ENCODE measurements around the gene ISG15.
A peak's percentile ranks its signal among the peaks of the same experiment; 100 is the strongest.
"Not testable (repeated sequence)": the region's sequence is repeated elsewhere in the genome, so short reads cannot be mapped to it uniquely, and the experiment has no call there.

ISG15 gene

DNA sequence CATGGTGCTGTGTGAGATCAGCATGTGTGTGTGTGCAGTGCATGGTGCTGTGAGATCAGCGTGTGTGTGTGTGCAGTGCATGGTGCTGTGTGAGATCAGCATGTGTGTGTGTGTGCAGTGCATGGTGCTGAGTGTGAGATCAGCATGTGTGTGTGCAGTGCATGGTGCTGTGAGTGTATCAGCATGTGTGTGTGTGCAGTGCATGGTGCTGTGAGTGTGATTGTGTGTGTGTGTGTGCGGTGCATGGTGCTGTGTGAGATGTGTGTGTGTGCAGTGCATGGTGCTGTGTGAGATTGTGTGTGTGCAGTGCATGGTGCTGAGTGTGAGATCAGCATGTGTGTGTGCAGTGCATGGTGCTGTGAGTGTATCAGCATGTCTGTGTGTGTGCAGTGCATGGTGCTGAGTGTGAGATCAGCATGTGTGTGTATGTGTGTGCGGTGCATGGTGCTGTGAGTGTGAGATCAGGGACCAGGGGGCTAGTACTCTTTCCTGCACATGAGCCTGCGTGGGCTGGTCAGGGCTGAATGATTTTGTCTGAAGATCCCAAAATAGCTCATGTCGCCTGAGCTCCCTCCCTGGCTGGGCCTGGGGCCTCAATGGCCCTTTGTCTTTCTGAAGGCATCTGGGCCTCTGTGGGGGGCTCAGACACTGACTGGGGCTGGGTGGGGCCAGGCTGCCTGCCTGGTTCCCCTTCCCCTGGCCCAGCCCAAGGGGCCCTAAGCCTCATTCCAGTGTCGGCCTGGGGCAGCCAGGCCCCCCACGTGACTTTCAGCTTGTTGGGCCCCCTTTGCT, 17.8 kb downstream of the ISG15 start:
- not testable (repeated sequence) for DNase-seq

DNA sequence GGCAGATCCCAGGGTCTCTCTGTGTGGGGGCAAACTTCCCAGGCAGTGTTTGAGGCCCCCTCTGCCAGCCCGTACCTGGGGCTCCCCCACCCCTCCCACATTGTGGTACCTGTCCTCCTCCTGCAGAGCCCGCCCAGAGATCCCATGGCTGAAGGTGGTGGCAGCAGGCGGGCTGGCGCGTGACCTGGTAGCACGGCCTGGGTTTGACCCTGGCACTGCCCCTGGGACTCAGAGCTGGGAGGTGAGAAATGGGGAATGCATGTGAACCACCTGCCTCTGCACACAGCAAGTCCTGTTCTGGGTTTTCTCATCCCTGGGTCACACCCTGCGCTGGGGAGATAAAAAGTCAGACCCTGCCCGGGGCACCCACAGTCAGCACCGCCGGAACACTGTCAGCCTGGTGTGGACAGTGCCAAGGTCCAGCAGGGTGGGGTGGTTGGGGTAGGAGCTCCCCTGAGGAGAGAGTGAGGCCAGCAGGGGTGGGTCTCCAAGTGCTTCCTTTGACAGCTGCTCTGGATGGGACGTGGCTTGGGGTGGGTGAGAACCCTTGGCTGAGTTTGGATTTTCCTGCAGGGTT, 18.4 kb downstream of the ISG15 start:
- no peak for DNase-seq

DNA sequence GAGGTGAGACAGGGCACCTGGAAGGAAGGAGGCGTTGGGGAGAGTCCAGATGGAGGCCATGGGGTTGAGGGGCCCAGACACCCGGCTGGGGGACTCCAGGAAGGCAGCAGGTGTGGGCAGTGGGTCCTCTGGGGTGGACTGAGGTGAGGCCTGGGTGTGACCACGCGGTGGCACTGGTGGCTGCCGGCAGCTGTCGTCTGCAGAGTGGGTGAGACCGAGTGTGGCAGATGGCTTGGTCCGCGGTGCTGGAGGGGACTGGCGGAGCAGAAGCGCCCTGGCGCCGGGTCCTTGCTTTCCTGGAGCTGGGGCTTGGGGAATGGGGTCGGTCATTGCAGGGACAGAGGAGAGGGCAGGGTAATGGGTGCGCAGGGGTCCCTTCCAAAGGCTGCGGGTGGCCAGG, 19.1 kb downstream of the ISG15 start:
- DNase-seq = no peak

DNA sequence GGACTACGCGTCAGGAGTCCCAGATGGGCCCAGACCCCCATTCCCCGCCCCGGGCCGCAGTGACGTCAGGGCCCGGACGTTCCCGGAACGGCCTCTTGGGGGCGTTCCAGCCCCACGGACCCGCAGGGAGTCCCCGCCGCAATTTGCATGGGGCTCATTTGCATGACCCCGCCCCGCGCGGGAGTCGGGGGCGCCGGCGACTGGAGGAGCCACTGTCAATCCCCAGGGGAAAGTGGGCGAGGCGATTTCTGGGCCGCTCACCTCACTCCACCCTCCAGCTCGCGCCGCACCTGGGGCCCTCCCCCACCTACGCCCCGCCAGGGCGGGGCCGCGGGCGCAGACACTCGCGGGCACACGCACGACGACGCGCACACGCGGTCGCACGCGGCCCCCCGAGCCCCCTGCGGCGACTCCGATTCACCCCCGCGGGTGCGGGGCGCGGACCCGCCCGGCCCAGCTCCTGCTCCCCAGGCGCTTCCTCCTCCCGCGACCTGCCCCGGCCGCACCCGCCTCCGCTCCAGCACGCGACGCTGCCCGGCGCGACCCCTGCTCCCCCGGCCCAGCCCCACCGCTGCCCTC, 19.8 kb downstream of the ISG15 start:
- DNase-seq = peak; percentile 82

- DNase-seq = no peak
These were observed 20.6 kb downstream of the ISG15 start for GRCh38 chr1:1033731-1034438.

GRCh38 chr1:1034439-1034781, 21.1 kb downstream of the ISG15 start:
- DNase-seq = no peak

- DNase-seq = no peak
These were observed 22.1 kb downstream of the ISG15 start for GRCh38 chr1:1035291-1035943.

DNA sequence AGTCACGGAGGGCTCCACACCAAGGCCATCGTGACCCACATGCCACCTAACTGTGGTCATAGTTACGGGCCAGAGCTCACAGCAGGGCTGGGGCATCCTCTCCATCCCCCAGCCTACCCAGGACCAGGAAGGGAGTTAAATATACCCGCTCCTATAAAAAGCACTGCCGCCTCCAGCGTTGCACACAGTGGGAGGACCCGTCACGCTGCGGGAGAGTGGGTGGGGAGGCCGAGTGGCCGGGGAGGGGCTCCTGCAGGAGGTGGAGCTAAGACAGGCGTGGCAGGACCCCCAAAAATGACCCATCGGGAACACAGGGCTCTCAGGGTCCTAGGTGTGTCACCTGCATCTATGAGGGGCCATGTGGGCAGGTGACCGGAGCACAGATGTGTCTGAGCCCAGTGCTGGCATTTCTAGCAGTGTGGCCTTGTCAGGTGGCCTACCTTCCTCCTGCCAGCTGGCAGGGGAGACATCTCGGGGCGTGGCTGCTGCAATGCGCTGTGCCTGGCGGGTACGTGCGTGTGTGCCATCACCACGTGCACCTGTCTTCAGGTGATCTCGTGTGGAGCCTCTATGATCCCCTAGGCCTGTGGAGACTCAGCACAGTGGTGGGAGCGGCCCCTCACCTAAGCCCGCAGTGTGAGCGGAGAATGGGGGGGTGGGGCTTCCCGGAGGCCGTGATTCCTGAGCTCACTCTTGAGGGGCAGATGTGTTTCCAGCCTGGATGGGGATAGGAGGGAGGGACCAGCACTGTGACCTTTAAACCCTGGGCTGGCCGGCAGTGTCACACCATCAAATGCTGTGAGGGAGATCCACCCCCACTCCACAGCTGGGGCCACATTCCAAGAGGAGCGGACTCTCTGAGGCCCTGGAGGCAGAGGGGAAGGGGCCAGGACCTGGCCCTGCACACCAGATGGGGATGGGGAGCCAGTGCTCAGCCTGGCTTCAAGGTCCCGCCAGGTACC, 24.4 kb downstream of the ISG15 start:
- no peak for DNase-seq

DNA sequence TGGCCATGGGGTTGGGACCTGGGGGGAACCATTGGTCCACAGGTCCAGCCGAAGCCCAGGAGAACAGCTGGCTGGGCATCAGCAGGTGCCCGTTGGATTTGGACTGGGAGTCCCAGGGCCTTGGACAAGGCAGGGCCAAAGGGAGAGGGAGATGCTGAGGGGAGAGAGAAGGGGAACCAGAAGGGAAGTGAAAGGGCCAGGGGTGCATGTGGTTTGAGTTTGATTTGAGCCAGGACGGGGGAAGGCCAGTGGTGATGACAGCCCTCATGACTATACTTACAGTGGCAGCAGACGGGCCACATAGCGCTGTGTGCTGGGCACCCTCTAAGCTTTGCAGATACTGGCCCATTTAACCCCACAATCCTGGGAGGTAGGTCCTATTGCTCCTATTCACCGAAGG, 25.4 kb downstream of the ISG15 start:
- no peak for DNase-seq

DNA sequence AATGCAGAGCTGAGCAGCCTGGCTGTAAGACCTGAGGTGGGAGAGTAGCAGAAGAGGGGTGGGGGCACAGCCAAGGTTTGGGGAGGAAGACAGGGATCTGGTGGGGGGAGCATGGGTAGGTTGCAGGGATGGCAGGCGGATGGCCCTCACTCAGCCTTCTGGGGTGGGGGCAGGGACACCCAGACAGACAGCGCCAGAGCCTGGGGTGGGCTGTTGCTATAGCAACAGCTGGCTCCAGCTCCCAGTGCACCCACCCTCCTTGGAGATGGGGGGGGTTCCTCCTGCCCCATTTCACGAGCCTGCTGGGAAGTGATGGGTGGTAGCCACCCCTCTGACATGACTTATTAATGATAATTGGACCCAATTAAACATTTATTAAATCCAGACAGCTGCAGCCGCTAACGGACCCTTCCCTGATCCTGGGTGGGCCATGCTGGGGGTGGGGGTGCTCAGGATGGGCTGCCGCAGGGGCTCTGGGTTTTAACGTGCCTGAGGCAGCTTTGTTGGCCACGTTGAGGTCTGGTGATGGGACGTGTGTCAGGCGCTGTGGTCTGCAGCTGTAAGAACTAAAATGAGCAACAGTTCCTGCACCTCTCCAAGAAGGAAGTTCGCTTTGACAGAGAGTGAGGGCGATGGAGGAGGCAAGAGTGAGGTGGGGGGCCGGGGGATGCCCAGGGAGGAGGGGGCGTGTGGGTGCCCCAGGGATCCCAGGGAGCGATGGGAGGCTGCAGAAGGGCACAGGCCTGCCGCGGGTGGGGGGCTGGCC, 26.0 kb downstream of the ISG15 start:
- DNase-seq = no peak

- DNase-seq = no peak
These were observed 27.0 kb downstream of the ISG15 start for GRCh38 chr1:1040004-1040991.

DNA sequence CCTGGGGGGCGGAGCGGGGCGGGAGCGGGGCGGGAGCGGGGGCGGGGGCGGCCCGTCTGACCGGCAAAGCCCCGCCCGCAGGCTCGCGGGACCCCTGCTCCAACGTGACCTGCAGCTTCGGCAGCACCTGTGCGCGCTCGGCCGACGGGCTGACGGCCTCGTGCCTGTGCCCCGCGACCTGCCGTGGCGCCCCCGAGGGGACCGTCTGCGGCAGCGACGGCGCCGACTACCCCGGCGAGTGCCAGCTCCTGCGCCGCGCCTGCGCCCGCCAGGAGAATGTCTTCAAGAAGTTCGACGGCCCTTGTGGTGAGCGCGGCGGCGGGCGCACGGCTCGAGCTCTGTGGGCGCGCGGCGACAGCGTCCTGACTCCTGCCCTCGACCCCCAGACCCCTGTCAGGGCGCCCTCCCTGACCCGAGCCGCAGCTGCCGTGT, 27.8 kb downstream of the ISG15 start:
- no peak for DNase-seq

- no peak for DNase-seq
These were observed 28.6 kb downstream of the ISG15 start for GRCh38 chr1:1041873-1042272.

DNA sequence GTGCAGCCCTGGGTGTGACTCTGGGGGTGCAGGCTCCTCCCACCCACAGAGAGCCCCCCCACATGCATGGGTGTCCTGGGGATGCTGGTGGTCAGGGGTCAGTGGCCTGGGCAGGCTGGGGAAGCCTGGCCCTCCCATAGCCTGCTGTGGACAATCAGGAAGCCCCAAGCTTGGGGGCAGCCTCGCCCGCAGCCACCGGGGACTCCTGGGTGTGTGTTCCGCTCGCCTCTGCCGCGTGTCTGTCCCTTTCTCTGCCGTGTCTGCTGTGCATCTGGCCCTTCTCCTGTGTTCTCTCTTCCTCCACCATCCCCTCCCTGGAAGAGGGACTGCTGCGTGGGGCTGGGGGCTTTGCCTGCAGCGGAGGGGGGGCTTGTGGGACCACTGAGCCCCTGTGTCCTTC, 29.5 kb downstream of the ISG15 start:
- DNase-seq = no peak

DNA sequence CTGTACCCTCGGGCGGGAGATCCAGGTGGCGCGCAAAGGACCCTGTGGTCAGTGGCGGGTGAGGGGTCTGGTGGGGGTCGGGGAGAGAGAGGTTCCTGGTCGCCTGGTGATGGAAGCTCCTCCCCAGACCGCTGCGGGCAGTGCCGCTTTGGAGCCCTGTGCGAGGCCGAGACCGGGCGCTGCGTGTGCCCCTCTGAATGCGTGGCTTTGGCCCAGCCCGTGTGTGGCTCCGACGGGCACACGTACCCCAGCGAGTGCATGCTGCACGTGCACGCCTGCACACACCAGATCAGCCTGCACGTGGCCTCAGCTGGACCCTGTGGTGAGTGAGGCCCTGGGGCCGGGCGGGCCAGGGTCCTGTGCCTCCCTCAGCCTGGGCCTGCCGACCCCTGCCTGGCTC, 30.1 kb downstream of the ISG15 start:
- DNase-seq = no peak

DNA sequence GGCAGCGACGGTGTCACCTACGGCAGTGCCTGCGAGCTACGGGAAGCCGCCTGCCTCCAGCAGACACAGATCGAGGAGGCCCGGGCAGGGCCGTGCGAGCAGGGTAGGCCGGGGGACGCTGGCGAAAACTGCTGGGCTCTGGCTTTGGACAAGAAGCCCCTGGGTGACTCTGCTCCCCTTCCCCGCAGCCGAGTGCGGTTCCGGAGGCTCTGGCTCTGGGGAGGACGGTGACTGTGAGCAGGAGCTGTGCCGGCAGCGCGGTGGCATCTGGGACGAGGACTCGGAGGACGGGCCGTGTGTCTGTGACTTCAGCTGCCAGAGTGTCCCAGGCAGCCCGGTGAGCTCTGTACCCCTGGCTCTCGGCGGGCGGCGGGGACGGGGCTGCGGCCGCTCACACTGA, 30.6 kb downstream of the ISG15 start:
- no peak for DNase-seq

DNA sequence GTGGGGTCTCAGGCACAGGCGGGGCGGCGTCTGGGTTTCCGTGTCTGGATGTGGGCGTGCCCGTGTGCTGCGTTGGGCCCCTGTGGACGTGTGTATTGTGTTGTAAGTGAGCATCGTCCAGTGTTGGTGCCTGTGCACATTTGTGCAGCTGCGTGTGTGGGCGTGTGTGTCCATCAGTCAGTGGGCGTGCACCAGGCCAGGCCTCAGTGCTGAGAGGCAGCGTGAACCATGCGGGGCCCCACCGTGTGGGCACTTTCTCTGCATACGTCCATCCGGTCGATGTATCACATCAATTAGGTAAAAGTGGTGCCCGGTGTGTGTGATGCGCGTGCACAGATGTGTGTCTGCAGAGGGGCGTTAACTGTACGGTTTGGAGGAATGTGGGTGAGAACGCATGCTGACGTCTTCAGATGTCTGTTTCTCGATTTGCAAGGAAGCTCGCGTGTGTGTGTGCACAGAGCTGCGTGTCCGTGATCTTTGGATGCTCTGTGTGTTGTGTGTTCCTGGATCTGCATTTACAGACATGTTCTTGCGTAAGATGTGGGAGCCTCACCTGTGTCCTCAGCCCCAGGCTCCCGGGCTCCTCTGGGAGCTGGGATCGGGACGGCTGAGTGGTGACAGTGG, 31.3 kb downstream of the ISG15 start:
- no peak for DNase-seq

- no peak for DNase-seq
These were observed 31.8 kb downstream of the ISG15 start for GRCh38 chr1:1045129-1045528.

DNA sequence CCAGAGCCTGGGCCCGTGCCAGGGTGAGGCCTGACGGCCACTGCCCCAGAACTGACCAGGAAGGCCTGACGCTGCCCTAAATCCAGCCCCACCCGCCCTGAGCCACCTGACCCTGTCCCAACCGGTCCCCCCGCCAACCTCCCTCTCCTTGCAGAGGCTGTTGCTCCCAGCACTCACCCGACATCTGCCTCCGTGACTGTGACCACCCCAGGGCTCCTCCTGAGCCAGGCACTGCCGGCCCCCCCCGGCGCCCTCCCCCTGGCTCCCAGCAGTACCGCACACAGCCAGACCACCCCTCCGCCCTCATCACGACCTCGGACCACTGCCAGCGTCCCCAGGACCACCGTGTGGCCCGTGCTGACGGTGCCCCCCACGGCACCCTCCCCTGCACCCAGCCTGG, 32.9 kb downstream of the ISG15 start:
- DNase-seq = no peak

- no peak for DNase-seq
These were observed 33.5 kb downstream of the ISG15 start for GRCh38 chr1:1046767-1047166.

All from NCI-H2081 treated with DMSO at 0.1 percent for 48 hours (cell line).